Naive B cell (primary cell): Measurements from ENCODE around the gene ACSL1. TPM values are rescaled to one million over a fixed set of nuclear protein-coding genes. Genes with fewer than 3 reads are reported as not detected.

ENCODE experiments used
- ATAC-seq, 2 donors: fragments of 150-1000 bp; cut with Tn5 transposase; 2 replicates each; pipeline ENCODE4 v1.10.0; 2021; ENCODE audit warnings: low read depth in 2 of 2, mild to moderate bottlenecking in 2 of 2, moderate library complexity in 2 of 2
- DNase-seq: peaks from one replicate; pipeline ENCODE4 v3.0.0; 2022
- H3K27ac Mint-ChIP-seq, 6 donors: one replicate each; pipeline ENCODE4 v1.8.0; 2020 to 2022; ENCODE audit warnings: mild to moderate bottlenecking in 6 of 6, mixed read lengths in 6 of 6, moderate library complexity in 5 of 6, inconsistent platforms in 2 of 6
- H3K27me3 Mint-ChIP-seq, 3 donors: one replicate each; pipeline ENCODE4 v1.8.0; 2021 to 2022; ENCODE audit warnings: mixed read lengths in 3 of 3, mild to moderate bottlenecking in 1 of 3
- H3K36me3 Mint-ChIP-seq, 2 donors: one replicate each; pipeline ENCODE4 v1.8.0; 2020 to 2022; ENCODE audit warnings: mixed read lengths in 2 of 2, inconsistent platforms in 1 of 2, mild to moderate bottlenecking in 1 of 2
- H3K4me1 Mint-ChIP-seq, 3 donors: one replicate each; pipeline ENCODE4 v1.8.0; 2020 to 2022; ENCODE audit warnings: mixed read lengths in 3 of 3, inconsistent platforms in 1 of 3, mild to moderate bottlenecking in 1 of 3, moderate library complexity in 1 of 3
- H3K4me3 Mint-ChIP-seq, 8 donors: one replicate each; pipeline ENCODE4 v1.8.0; 2020 to 2022; ENCODE audit warnings: mild to moderate bottlenecking in 8 of 8, mixed read lengths in 8 of 8, moderate library complexity in 8 of 8, inconsistent platforms in 2 of 8
- H3K9me3 Mint-ChIP-seq, 7 donors: one replicate each; pipeline ENCODE4 v1.8.0; 2020 to 2022; ENCODE audit warnings: mixed read lengths in 7 of 7, mild to moderate bottlenecking in 5 of 7, inconsistent platforms in 2 of 7, moderate library complexity in 1 of 7
- polyA plus RNA-seq, 6 donors: library from polyadenylated mRNA; unstranded; fragments of 300-500 nt; fragmentation: Illumina TruSeq; gene quantifications; one replicate each; pipeline ENCODE4 v1.2.3, GENCODE V29; 2021; ENCODE audit warnings: low read depth in 6 of 6

The ACSL1 gene
- polyA plus RNA-seq, 6 donors from 2014 or later, result 5.0 to 10.1 (median 6.8) TPM

DNA sequence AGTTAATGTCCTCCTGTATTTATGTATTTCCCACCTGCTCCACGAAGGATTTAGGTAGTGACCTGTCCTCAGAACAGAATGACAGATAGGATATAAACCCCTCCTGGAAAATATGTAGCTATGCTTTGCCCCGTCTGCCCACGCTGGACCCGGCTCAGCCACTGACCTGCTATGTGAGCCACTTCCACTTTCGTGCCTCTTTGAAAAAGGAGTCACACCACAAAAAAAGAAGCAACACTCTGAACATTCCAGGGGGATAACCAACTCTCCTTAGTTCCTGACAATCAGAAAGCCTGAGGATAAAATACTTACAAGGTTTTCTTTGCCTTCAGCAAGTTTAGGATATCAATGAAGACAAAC lies 11.1 kb downstream of the ACSL1 start:
- Mint-ChIP-seq H3K27me3 (no peaks in the 10 kb centered on the region), H3K9me3 (no peaks in the 10 kb centered on the region), H3K4me1 (peaks cover 43 to 80% (median 48%) of the 10 kb centered on the region in 3 donors), H3K27ac (peak overlapping the region in 5 of 6 donors; percentile 76 to 93 (median 86)), H3K4me3 (peak overlapping the region in 6 of 8 donors; percentile 20 to 82 (median 60)), H3K36me3 (no peaks in the 10 kb centered on the region)
- DNase-seq (no peak), ATAC-seq (no peak)

DNA sequence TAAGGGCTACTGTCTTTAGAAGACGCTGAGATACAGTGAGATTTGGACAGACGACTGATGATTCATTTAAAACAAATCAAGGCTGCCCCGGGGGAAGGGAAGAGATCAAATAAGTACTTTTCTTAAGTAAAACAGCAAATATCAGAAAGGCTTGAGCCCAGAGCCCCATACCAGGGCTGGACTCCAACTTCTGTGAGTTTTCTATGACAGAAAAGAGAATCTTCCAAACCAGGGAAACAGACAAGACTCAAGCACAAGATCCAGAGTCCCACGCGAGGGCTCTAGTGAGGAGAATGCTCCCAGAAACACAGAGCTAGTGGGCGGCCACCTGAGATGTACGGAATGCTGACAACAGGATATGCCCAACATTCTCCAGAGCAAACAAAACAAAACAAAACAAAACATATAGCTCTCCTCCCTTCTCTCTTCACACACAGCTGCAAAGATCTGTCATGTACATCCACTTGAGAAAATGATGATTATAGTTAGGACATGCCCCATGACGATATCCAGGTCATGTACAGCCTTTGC lies 13.1 kb downstream of the ACSL1 start:
- Mint-ChIP-seq H3K36me3 (no peaks in the 10 kb centered on the region), H3K27ac (peak overlapping the region in 1 of 6 donors; percentile 4), H3K4me3 (no peak overlapping the region), H3K4me1 (peaks cover 40 to 66% (median 51%) of the 10 kb centered on the region in 3 donors), H3K9me3 (no peaks in the 10 kb centered on the region), H3K27me3 (no peaks in the 10 kb centered on the region)
- ATAC-seq (no peak), DNase-seq (no peak)

DNA sequence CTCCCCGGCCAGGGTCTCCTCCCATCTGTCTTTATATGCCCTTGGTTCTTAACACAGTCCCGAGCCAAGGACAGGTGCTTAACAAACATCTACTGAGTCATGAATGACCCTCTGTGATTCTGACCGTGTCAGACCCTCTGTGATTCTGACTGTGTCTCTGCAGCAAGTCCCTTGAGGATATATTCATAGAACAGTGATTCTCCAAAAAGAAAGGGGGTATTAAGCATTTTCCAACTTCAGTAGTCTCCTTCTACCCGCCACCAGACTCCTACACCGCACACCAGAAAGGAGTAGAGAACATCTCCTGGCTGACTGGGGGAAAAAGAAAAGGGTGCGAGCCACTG lies 13.6 kb downstream of the ACSL1 start:
- H3K9me3 Mint-ChIP-seq, result no peaks in the 10 kb centered on the region
- H3K4me3 Mint-ChIP-seq, result no peak overlapping the region
- peaks cover 37 to 66% (median 46%) of the 10 kb centered on the region in 3 donors for H3K4me1 Mint-ChIP-seq
- DNase-seq (no peak), ATAC-seq (no peak)
- no peaks in the 10 kb centered on the region for H3K36me3 Mint-ChIP-seq
- peak overlapping the region in 2 of 6 donors; percentile 20 to 63 for H3K27ac Mint-ChIP-seq
- H3K27me3 Mint-ChIP-seq, result no peaks in the 10 kb centered on the region

GRCh38 chr4:184811526-184812198 lies 14.1 kb downstream of the ACSL1 start:
- peaks cover 32 to 60% (median 41%) of the 10 kb centered on the region in 3 donors for H3K4me1 Mint-ChIP-seq
- H3K27ac Mint-ChIP-seq, result peak overlapping the region in 2 of 6 donors; percentile 20 to 63
- ATAC-seq (no peak), DNase-seq (no peak)
- no peaks in the 10 kb centered on the region for H3K27me3 Mint-ChIP-seq
- H3K36me3 Mint-ChIP-seq, result no peaks in the 10 kb centered on the region
- no peak overlapping the region for H3K4me3 Mint-ChIP-seq
- H3K9me3 Mint-ChIP-seq, result no peaks in the 10 kb centered on the region

DNA sequence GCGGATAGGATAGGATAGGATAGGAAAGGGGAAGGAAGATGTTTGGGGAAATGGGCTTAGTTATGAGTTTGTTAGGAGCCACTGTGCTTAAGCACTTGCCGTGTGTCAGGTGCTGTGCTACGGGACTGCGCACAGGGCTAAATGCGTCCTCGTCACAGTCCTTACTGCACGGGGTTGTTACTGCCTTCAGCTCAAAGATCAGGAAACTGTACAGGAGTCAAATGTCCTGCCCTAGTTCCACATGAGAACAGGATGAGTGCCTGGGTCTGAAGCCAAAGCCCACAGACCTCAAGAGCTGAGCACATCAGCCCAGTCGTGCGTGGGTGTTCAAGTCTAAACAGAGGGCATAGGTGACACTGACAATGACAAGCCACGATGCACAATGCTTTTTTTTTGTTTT lies 15.0 kb downstream of the ACSL1 start:
- peak overlapping the region in 3 of 6 donors; percentile 33 to 83 (median 34) for H3K27ac Mint-ChIP-seq
- no peaks in the 10 kb centered on the region for H3K27me3 Mint-ChIP-seq
- H3K36me3 Mint-ChIP-seq, result no peaks in the 10 kb centered on the region
- DNase-seq (no peak), ATAC-seq (no peak)
- peaks cover 34 to 59% (median 44%) of the 10 kb centered on the region in 3 donors for H3K4me1 Mint-ChIP-seq
- H3K4me3 Mint-ChIP-seq, result no peak overlapping the region
- H3K9me3 Mint-ChIP-seq, result no peaks in the 10 kb centered on the region

GRCh38 chr4:184808713-184809050 lies 17.1 kb downstream of the ACSL1 start:
- H3K4me1 Mint-ChIP-seq, result peaks cover 30 to 55% (median 49%) of the 10 kb centered on the region in 3 donors
- H3K27me3 Mint-ChIP-seq, result no peaks in the 10 kb centered on the region
- H3K27ac Mint-ChIP-seq, result no peak overlapping the region
- no peak overlapping the region for H3K4me3 Mint-ChIP-seq
- ATAC-seq (no peak), DNase-seq (no peak)
- H3K36me3 Mint-ChIP-seq, result no peaks in the 10 kb centered on the region
- H3K9me3 Mint-ChIP-seq, result no peaks in the 10 kb centered on the region

DNA sequence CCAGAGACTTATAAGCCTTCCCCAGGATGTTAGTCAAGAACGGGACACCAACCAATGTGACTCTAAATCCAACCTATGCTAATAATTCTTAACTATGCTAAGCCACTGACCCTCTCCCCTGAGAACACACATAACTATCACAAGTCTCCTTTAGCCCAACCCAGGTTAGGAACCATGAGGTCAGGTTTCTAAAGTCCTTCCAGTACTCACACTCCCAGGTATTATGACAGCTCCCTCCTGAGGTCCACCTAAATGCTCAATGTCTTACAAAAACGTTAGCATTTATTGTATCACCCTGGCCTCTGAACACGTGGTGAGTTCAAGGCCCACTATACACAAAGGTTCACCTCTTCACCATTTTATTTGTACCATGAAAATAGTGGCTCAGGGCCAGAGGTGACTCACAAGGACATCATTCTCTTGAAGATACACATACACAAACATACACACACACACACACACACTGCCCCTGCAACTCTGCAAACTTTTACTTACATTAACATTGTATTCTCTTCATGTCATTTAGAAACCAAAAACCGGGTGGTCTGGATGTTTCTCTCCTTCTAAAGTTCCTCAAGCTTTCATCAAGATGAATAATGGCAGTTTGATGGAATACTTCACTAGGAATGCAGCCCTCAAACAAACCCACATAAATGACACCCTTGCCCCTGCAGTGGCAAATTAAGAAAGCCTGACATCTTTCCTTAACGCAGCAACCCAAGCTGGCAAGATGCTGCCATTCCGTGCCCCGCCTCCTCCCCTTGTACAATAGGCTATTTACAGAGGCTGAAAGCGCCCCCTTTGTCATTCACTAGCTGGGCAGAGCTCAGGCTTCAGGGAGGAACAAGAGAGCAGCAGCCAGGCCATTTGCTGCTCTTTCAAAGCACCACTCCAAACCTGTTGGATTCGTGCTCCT lies 17.7 kb downstream of the ACSL1 start:
- Mint-ChIP-seq H3K4me1 (peaks cover 32 to 50% (median 45%) of the 10 kb centered on the region in 3 donors), H3K9me3 (no peaks in the 10 kb centered on the region), H3K4me3 (peak overlapping the region in 1 of 8 donors; percentile 20), H3K27ac (peak overlapping the region in 2 of 6 donors; percentile 40 to 44), H3K27me3 (no peaks in the 10 kb centered on the region), H3K36me3 (peaks cover 0 to under 1% of the 10 kb centered on the region in 2 donors)
- ATAC-seq (no peak), DNase-seq (no peak)

- Mint-ChIP-seq H3K36me3 (peaks cover 0 to 7% of the 10 kb centered on the region in 2 donors), H3K4me3 (no peak overlapping the region), H3K27me3 (no peaks in the 10 kb centered on the region), H3K4me1 (peaks cover 32 to 43% (median 42%) of the 10 kb centered on the region in 3 donors), H3K9me3 (no peaks in the 10 kb centered on the region), H3K27ac (peak overlapping the region in 1 of 6 donors; percentile 40)
- DNase-seq (no peak), ATAC-seq (no peak)
These were observed 18.5 kb downstream of the ACSL1 start for GRCh38 chr4:184807256-184807655.

GRCh38 chr4:184806711-184807110 lies 19.1 kb downstream of the ACSL1 start:
- H3K4me1 Mint-ChIP-seq, result peaks cover 32 to 38% (median 38%) of the 10 kb centered on the region in 3 donors
- no peaks in the 10 kb centered on the region for H3K9me3 Mint-ChIP-seq
- DNase-seq (no peak), ATAC-seq (no peak)
- H3K27me3 Mint-ChIP-seq, result no peaks in the 10 kb centered on the region
- no peak overlapping the region for H3K4me3 Mint-ChIP-seq
- H3K27ac Mint-ChIP-seq, result peak overlapping the region in 2 of 6 donors; percentile 24 to 54
- peaks cover 0 to 7% of the 10 kb centered on the region in 2 donors for H3K36me3 Mint-ChIP-seq

GRCh38 chr4:184806229-184806550 lies 19.6 kb downstream of the ACSL1 start:
- ATAC-seq (no peak), DNase-seq (no peak)
- peaks cover 32 to 38% (median 38%) of the 10 kb centered on the region in 3 donors for H3K4me1 Mint-ChIP-seq
- peak overlapping the region in 1 of 8 donors; percentile 61 for H3K4me3 Mint-ChIP-seq
- H3K9me3 Mint-ChIP-seq, result no peaks in the 10 kb centered on the region
- H3K36me3 Mint-ChIP-seq, result peaks cover 0 to 7% of the 10 kb centered on the region in 2 donors
- H3K27ac Mint-ChIP-seq, result peak overlapping the region in 4 of 6 donors; percentile 54 to 76 (median 56)
- H3K27me3 Mint-ChIP-seq, result no peaks in the 10 kb centered on the region

- ATAC-seq, result peak; percentile 88 to 93
- peak; percentile 47 for DNase-seq
- H3K4me3 Mint-ChIP-seq, result peak overlapping the region in 5 of 8 donors; percentile 29 to 73 (median 46)
- H3K36me3 Mint-ChIP-seq, result peaks cover 0 to 7% of the 10 kb centered on the region in 2 donors
- no peaks in the 10 kb centered on the region for H3K27me3 Mint-ChIP-seq
- peaks cover 32 to 38% (median 37%) of the 10 kb centered on the region in 3 donors for H3K4me1 Mint-ChIP-seq
- no peaks in the 10 kb centered on the region for H3K9me3 Mint-ChIP-seq
- H3K27ac Mint-ChIP-seq, result peak overlapping the region in 3 of 6 donors; percentile 54 to 57 (median 55)
These were observed 20.1 kb downstream of the ACSL1 start for GRCh38 chr4:184805462-184806228.

GRCh38 chr4:184804621-184805020 lies 21.1 kb downstream of the ACSL1 start:
- H3K27ac Mint-ChIP-seq, result peak overlapping the region in 1 of 6 donors; percentile 24

GRCh38 chr4:184803874-184804273 lies 21.9 kb downstream of the ACSL1 start:
- ATAC-seq (no peak), DNase-seq (no peak)
- no peaks in the 10 kb centered on the region for H3K27me3 Mint-ChIP-seq
- H3K4me1 Mint-ChIP-seq, result peaks cover 31 to 34% (median 32%) of the 10 kb centered on the region in 3 donors
- no peaks in the 10 kb centered on the region for H3K9me3 Mint-ChIP-seq
- H3K4me3 Mint-ChIP-seq, result no peak overlapping the region
- no peak overlapping the region for H3K27ac Mint-ChIP-seq
- peaks cover 0 to 7% of the 10 kb centered on the region in 2 donors for H3K36me3 Mint-ChIP-seq

More at GRCh38 chr4:184804621-184805020, 21.1 kb downstream of the ACSL1 start:
- Mint-ChIP-seq H3K4me3 (peak overlapping the region in 1 of 8 donors; percentile 19), H3K4me1 (peaks cover 31 to 34% (median 32%) of the 10 kb centered on the region in 3 donors), H3K9me3 (no peaks in the 10 kb centered on the region), H3K36me3 (peaks cover 0 to 7% of the 10 kb centered on the region in 2 donors), H3K27me3 (no peaks in the 10 kb centered on the region)
- ATAC-seq, result no peak
- no peak for DNase-seq
